HCT116 (cell line): ENCODE data around the gene TXNDC12. TPM values are rescaled to one million over a fixed set of nuclear protein-coding genes. Genes with fewer than 3 reads are reported as not detected.

Experiments used
- ATAC-seq: fragments of 200-7000 bp; cut with Tn5 transposase; 2 replicates; pipeline ENCODE4 v1.9.1; 2020; ENCODE audit warnings: mild to moderate bottlenecking, moderate library complexity
- BruUV-seq: library from RNA; stranded (reverse); fragments of 400-500 nt; replicated peaks from 2 replicates; lab custom pipeline; 2021; lab: Mats Ljungman, UMichigan
- CTCF ChIA-PET: fragments of 300-600 bp; sonication (Branson Sonifier 250); formaldehyde crosslinking; loops from one replicate; lab custom pipeline; 2021; ENCODE audit warnings: antibody characterized with exemption; lab: Charles Lee
- POLR2A ChIA-PET: fragments of 300-600, 350-600 bp; sonication (Branson Sonifier 250); formaldehyde crosslinking; loops from one replicate; lab custom pipeline; 2021; ENCODE audit warnings: antibody characterized with exemption; lab: Charles Lee
- RAD21 ChIA-PET, 2 experiments: fragments of 300-600 bp; sonication (Branson Sonifier 250); formaldehyde crosslinking; loops; one replicate each; lab custom pipeline; 2023; ENCODE audit warnings: low total read pairs in 2 of 2; ENCODE audit not compliant: uncharacterized antibody in 2 of 2, unreplicated experiment in 2 of 2, low non-redundant PET in 1 of 2; lab: Charles Lee
- DNase-seq: peaks from one replicate; pipeline ENCODE4 v3.0.0-alpha.2; 2010; ENCODE audit warnings: low read depth, low spot score
- H2AFZ ChIP-seq: fragments of 200-600 bp; shearing (Covaris generic), sonication (generic); 2 replicates; pipeline ENCODE4 v1.6.1; 2017; ENCODE audit warnings: low read depth, mixed run types, mixed read lengths, antibody characterized with exemption, low read length; ENCODE audit not compliant: poor library complexity, severe bottlenecking
- H3K27ac ChIP-seq: 2 replicates; pipeline ENCODE4 v1.5.1; 2012; ENCODE audit warnings: low read depth, low read length
- H3K27me3 ChIP-seq: fragments of 200-600 bp; sonication (generic); 2 replicates; pipeline ENCODE4 v1.6.1; 2016; ENCODE audit warnings: mixed run types, low read length, mixed read lengths; ENCODE audit not compliant: insufficient read depth
- H3K36me3 ChIP-seq, 2 experiments: fragments of 200-500 bp in 1 of 2; fragments of 200-600 bp in 1 of 2; sonication (Bioruptor generic) in 1 of 2; sonication (generic) in 1 of 2; 2 replicates each; pipeline versions ENCODE4 v1.5.1 to v1.6.1; 2014 to 2016; ENCODE audit warnings: low read length in 2 of 2, inconsistent platforms in 1 of 2, mixed read lengths in 1 of 2, mixed run types in 1 of 2; ENCODE audit not compliant: insufficient read depth in 2 of 2, control insufficient read depth in 1 of 2
- H3K4me1 ChIP-seq, 2 experiments: fragments of 200-600 bp in 1 of 2; sonication (generic) in 1 of 2; 2 replicates each; pipeline versions ENCODE4 v1.5.1 to v1.6.1; 2012 to 2017; ENCODE audit warnings: low read length in 2 of 2, inconsistent platforms in 1 of 2, mild to moderate bottlenecking in 1 of 2, mixed read lengths in 1 of 2, mixed run types in 1 of 2, moderate library complexity in 1 of 2; ENCODE audit not compliant: insufficient read depth in 2 of 2, control insufficient read depth in 1 of 2
- H3K4me2 ChIP-seq: fragments of 200-600 bp; sonication (generic); 2 replicates; pipeline ENCODE4 v1.6.1; 2017; ENCODE audit warnings: mixed run types, low read length, mixed read lengths
- H3K4me3 ChIP-seq, 2 experiments: fragments of 200-600 bp in 1 of 2; sonication (generic) in 1 of 2; replicated peaks in 1 of 2; 2 replicates each; pipeline ENCODE4 v1.5.1; 2011 to 2016; ENCODE audit warnings: low read length in 2 of 2, control low read depth in 1 of 2, low read depth in 1 of 2, mild to moderate bottlenecking in 1 of 2, mixed read lengths in 1 of 2, mixed run types in 1 of 2
- H3K79me2 ChIP-seq: fragments of 200-600 bp; sonication (generic); 2 replicates; pipeline ENCODE4 v1.6.1; 2017; ENCODE audit warnings: mild to moderate bottlenecking, mixed run types, low read length, moderate library complexity, mixed read lengths; ENCODE audit not compliant: insufficient read depth
- H3K9ac ChIP-seq: fragments of 200-600 bp; sonication (generic); 2 replicates; pipeline ENCODE4 v1.6.1; 2016; ENCODE audit warnings: low read length, mixed read lengths
- H3K9me2 ChIP-seq: fragments of 200-600 bp; sonication (generic), shearing (Covaris generic); 2 replicates; pipeline ENCODE4 v1.6.1; 2017; ENCODE audit warnings: mixed run types, mild to moderate bottlenecking, moderate library complexity; ENCODE audit not compliant: insufficient read depth
- H3K9me3 ChIP-seq, 2 experiments: fragments of 200-500 bp in 1 of 2; fragments of 200-600 bp in 1 of 2; sonication (Bioruptor generic) in 1 of 2; sonication (generic) in 1 of 2; 2 replicates each; pipeline ENCODE4 v1.6.1; 2014 to 2017; ENCODE audit warnings: low read length in 2 of 2, mixed read lengths in 2 of 2, inconsistent platforms in 1 of 2, low read depth in 1 of 2, mild to moderate bottlenecking in 1 of 2, mixed run types in 1 of 2, moderate library complexity in 1 of 2; ENCODE audit not compliant: control insufficient read depth in 1 of 2, insufficient read depth in 1 of 2
- H4K20me1 ChIP-seq: fragments of 200-600 bp; sonication (generic), shearing (Covaris generic); 2 replicates; pipeline ENCODE4 v1.6.1; 2017; ENCODE audit warnings: mixed run types, mild to moderate bottlenecking, moderate library complexity; ENCODE audit not compliant: insufficient read depth
- CEBPB ChIP-seq: IDR thresholded peaks from 2 replicates; pipeline ENCODE4 v1.6.1; 2012; ENCODE audit warnings: low read depth
- CTCF ChIP-seq, 3 experiments: fragments of 200-600 bp in 1 of 3; sonication (generic) in 1 of 3; IDR thresholded peaks in 2 of 3; conservative IDR thresholded peaks in 1 of 3; 2 replicates each; pipeline ENCODE4 v1.5.1; 2012 to 2017; ENCODE audit warnings: low read depth in 2 of 3, low read length in 2 of 3, antibody characterized with exemption in 1 of 3, borderline replicate concordance in 1 of 3, control low read depth in 1 of 3, mild to moderate bottlenecking in 1 of 3, mixed read lengths in 1 of 3, mixed run types in 1 of 3, moderate library complexity in 1 of 3; ENCODE audit not compliant: insufficient read depth in 1 of 3
- RAD21 ChIP-seq: IDR thresholded peaks from 2 replicates; pipeline ENCODE4 v1.6.1; 2012; ENCODE audit warnings: low read depth, mild to moderate bottlenecking
- REST ChIP-seq: IDR thresholded peaks from 2 replicates; pipeline ENCODE4 v1.6.1; 2012; ENCODE audit warnings: low read depth
- YY1 ChIP-seq: IDR thresholded peaks from 2 replicates; pipeline ENCODE4 v1.6.1; 2011; ENCODE audit warnings: low read length, low read depth, moderate library complexity, mild to moderate bottlenecking; ENCODE audit not compliant: insufficient replicate concordance; ENCODE audit errors: extremely low read depth
- ZBTB33 ChIP-seq: IDR thresholded peaks from 2 replicates; pipeline ENCODE4 v1.6.1; 2011; ENCODE audit warnings: mild to moderate bottlenecking, low read length, moderate library complexity; ENCODE audit not compliant: insufficient replicate concordance; ENCODE audit errors: extremely low read depth
- intact Hi-C: fragments of 100-400 bp; cut with micrococcal nuclease; formaldehyde crosslinking; loops from 2 replicates; pipeline ENCODE4 v1.10.0; 2022
- total RNA-seq: library from RNA; stranded (reverse); gene quantifications from one replicate; pipeline ENCODE4 v1.2.1, GENCODE V29; 2021; ENCODE audit not compliant: unreplicated experiment

The TXNDC12 gene
- total RNA-seq, 1 experiment from 2014 or later, result 82.8 TPM

GRCh38 chr1:52003877-52004276 lies 51.1 kb downstream of the TXNDC12 start (continued):
- no peak for TF ChIP-seq YY1

GRCh38 chr1:52002038-52002917 lies 52.7 kb downstream of the TXNDC12 start:
- no peak overlapping the region for H3K4me3 ChIP-seq
- no peak overlapping the region for H3K27ac ChIP-seq
- no peaks in the 10 kb centered on the region for H3K9me3 ChIP-seq
- H3K4me2 ChIP-seq, result no peak overlapping the region
- ChIA-PET RAD21 (interaction anchor here (0.6 to 1.0 kb wide), 2 partner anchors 104 to 105 kb away, joined by 3 read pairs; no protein-coding TSS in a partner anchor), POLR2A (no interaction called here), CTCF (interaction anchor here (2.3 kb wide), 1 partner anchor 105 kb away, joined by 16 read pairs; no protein-coding TSS in a partner anchor)
- no peaks in the 10 kb centered on the region for H3K27me3 ChIP-seq
- peak; percentile 99 for ATAC-seq
- no peaks in the 10 kb centered on the region for H3K36me3 ChIP-seq
- DNase-seq, result peak; percentile 86
- BruUV-seq, result no TSS peak
- peak overlapping the region; percentile 39 for H2AFZ ChIP-seq
- H3K9ac ChIP-seq, result no peak overlapping the region
- H3K4me1 ChIP-seq, result no peaks in the 10 kb centered on the region; a peak in 1 of 4 replicates
- intact Hi-C loops, result loop anchor here (1.0 to 10.0 kb wide), 2 partner anchors 105 to 377 kb away; no protein-coding TSS in a partner anchor
- TF ChIP-seq ZBTB33, result no peak
- peak; percentile 87 to 97 (median 87) for TF ChIP-seq CTCF (IDR thresholded peaks at IDR 0.05 in 2 of 3, conservative IDR thresholded peaks at IDR 0.05 in 1 of 3; ENCODE audit: borderline replicate concordance in 1 of 3, insufficient read depth in 1 of 3, low read depth in 2 of 3, low read length in 2 of 3)
- peak; percentile 80 for TF ChIP-seq REST
- peak; percentile 53 for TF ChIP-seq CEBPB
- peak; percentile 97 for TF ChIP-seq RAD21
- H3K9me2 ChIP-seq, result no peaks in the 10 kb centered on the region
- H3K79me2 ChIP-seq, result no peaks in the 10 kb centered on the region
- H4K20me1 ChIP-seq, result no peaks in the 10 kb centered on the region
